ENCODE measurements around the gene LRRC75B.
"Not testable (repeated sequence)": the region's sequence is repeated elsewhere in the genome, so short reads cannot be mapped to it uniquely, and the experiment has no call there.

- not testable (repeated sequence) for TF ChIP-seq CTCF (IDR thresholded peaks at IDR 0.05 in 2 of 3, conservative IDR thresholded peaks at IDR 0.05 in 1 of 3; ENCODE audit: borderline replicate concordance in 1 of 3, insufficient read depth in 1 of 3, low read depth in 2 of 3, low read length in 2 of 3); POLR2AphosphoS5 (IDR thresholded peaks at IDR 0.05; ENCODE audit: low read depth, low read length); ZBTB33 (IDR thresholded peaks at IDR 0.05; ENCODE audit: extremely low read depth, insufficient replicate concordance, low read length); CEBPB (IDR thresholded peaks at IDR 0.05; ENCODE audit: low read depth); EZH2phosphoT487 (IDR thresholded peaks at IDR 0.05; ENCODE audit: borderline replicate concordance); YY1 (IDR thresholded peaks at IDR 0.05; ENCODE audit: extremely low read depth, insufficient replicate concordance, low read depth, low read length); SIN3A (IDR thresholded peaks at IDR 0.05; ENCODE audit: low read depth); EZH2 (IDR thresholded peaks at IDR 0.05); ELF1 (IDR thresholded peaks at IDR 0.05; ENCODE audit: borderline replicate concordance, low read depth); SP1 (IDR thresholded peaks at IDR 0.05; ENCODE audit: low read depth); JUND (IDR thresholded peaks at IDR 0.05); REST (IDR thresholded peaks at IDR 0.05; ENCODE audit: low read depth); RAD21 (IDR thresholded peaks at IDR 0.05; ENCODE audit: low read depth); ZFX (IDR thresholded peaks at IDR 0.05)
These were observed 28.4 kb upstream of the LRRC75B start for GRCh38 chr22:24621244-24621643.
